ENCODE results near the gene TMPRSS4.

The TMPRSS4 gene

GRCh38 chr11:118108513-118108912 lies 31.6 kb downstream of the TMPRSS4 start:
- DNase-seq, result no peak

- DNase-seq, result no peak
Observed at GRCh38 chr11:118109231-118109630, 32.4 kb downstream of the TMPRSS4 start.

- no peak for DNase-seq
Observed at GRCh38 chr11:118111019-118111743, 34.3 kb downstream of the TMPRSS4 start.

- DNase-seq, result no peak
Observed at GRCh38 chr11:118111744-118112035, 34.8 kb downstream of the TMPRSS4 start.

GRCh38 chr11:118112711-118113430 lies 36.0 kb downstream of the TMPRSS4 start:
- DNase-seq, result no peak

GRCh38 chr11:118114266-118114665 lies 37.4 kb downstream of the TMPRSS4 start:
- DNase-seq, result no peak

GRCh38 chr11:118115048-118115447 lies 38.2 kb downstream of the TMPRSS4 start:
- no peak for DNase-seq

GRCh38 chr11:118117790-118118601 lies 41.1 kb downstream of the TMPRSS4 start:
- no peak for DNase-seq

GRCh38 chr11:118120793-118121192 lies 43.9 kb downstream of the TMPRSS4 start:
- DNase-seq, result no peak

- DNase-seq, result no peak
Observed at GRCh38 chr11:118124929-118125535, 48.2 kb downstream of the TMPRSS4 start.

- no peak for DNase-seq
Observed at GRCh38 chr11:118126082-118126838, 49.4 kb downstream of the TMPRSS4 start.

GRCh38 chr11:118128310-118128709 lies 51.4 kb downstream of the TMPRSS4 start:
- no peak for DNase-seq

GRCh38 chr11:118128721-118129470 lies 52.0 kb downstream of the TMPRSS4 start:
- DNase-seq, result no peak

- no peak for DNase-seq
Observed at GRCh38 chr11:118129471-118130172, 52.7 kb downstream of the TMPRSS4 start.

GRCh38 chr11:118132385-118133151 lies 55.7 kb downstream of the TMPRSS4 start:
- DNase-seq, result no peak

GRCh38 chr11:118133816-118134215 lies 56.9 kb downstream of the TMPRSS4 start:
- no peak for DNase-seq

- no peak for DNase-seq
Observed at GRCh38 chr11:118135051-118135795, 58.3 kb downstream of the TMPRSS4 start.

GRCh38 chr11:118135796-118136165 lies 58.9 kb downstream of the TMPRSS4 start:
- no peak for DNase-seq

GRCh38 chr11:118136341-118136740 lies 59.5 kb downstream of the TMPRSS4 start:
- no peak for DNase-seq

GRCh38 chr11:118136801-118137200 lies 59.9 kb downstream of the TMPRSS4 start:
- DNase-seq, result no peak
